Hepatocyte (in vitro differentiated cells): Measurements from ENCODE around the gene SLCO2A1. TPM values are rescaled to one million over a fixed set of nuclear protein-coding genes. Genes with fewer than 3 reads are reported as not detected.

Experiments
- DNase-seq: peaks from one replicate; pipeline ENCODE4 v3.0.0-alpha.2; 2016; ENCODE audit warnings: low spot score
- H2AFZ ChIP-seq: fragments of 200-600 bp; sonication (generic); 2 replicates; pipeline ENCODE4 v1.6.0; 2016; ENCODE audit warnings: antibody characterized with exemption, mild to moderate bottlenecking
- H3K27ac ChIP-seq: fragments of 200-600 bp; sonication (generic); 2 replicates; pipeline ENCODE4 v1.5.1; 2016; ENCODE audit warnings: mild to moderate bottlenecking
- H3K27me3 ChIP-seq: fragments of 200-600 bp; sonication (generic); 2 replicates; pipeline ENCODE4 v1.6.1; 2016
- H3K36me3 ChIP-seq: fragments of 200-600 bp; sonication (generic); replicated peaks from 2 replicates; pipeline ENCODE4 v1.5.1; 2016; ENCODE audit warnings: low read depth; ENCODE audit not compliant: insufficient read depth
- H3K4me1 ChIP-seq: fragments of 200-600 bp; sonication (generic); 2 replicates; pipeline ENCODE4 v1.5.1; 2016; ENCODE audit warnings: mild to moderate bottlenecking, moderate library complexity; ENCODE audit not compliant: insufficient read depth
- H3K4me2 ChIP-seq: fragments of 200-600 bp; sonication (generic); 2 replicates; pipeline ENCODE4 v1.6.0; 2016
- H3K4me3 ChIP-seq: fragments of 200-600 bp; sonication (generic); 2 replicates; pipeline ENCODE4 v1.5.1; 2016; ENCODE audit warnings: mild to moderate bottlenecking
- H3K79me2 ChIP-seq: fragments of 200-600 bp; sonication (generic); 2 replicates; pipeline ENCODE4 v1.6.0; 2017; ENCODE audit warnings: mild to moderate bottlenecking
- H3K9me2 ChIP-seq: fragments of 200-600 bp; sonication (generic); replicated peaks from 2 replicates; pipeline ENCODE4 v1.6.0; 2017; ENCODE audit warnings: mild to moderate bottlenecking; ENCODE audit not compliant: insufficient read depth
- H3K9me3 ChIP-seq: fragments of 200-600 bp; sonication (generic); 2 replicates; pipeline ENCODE4 v1.5.1; 2016; ENCODE audit warnings: low read depth, mild to moderate bottlenecking
- H4K20me1 ChIP-seq: fragments of 200-600 bp; sonication (generic); 2 replicates; pipeline ENCODE4 v1.6.0; 2016; ENCODE audit warnings: mild to moderate bottlenecking; ENCODE audit not compliant: insufficient read depth, poor library complexity, severe bottlenecking
- EZH2 ChIP-seq: fragments of 200-600 bp; sonication (generic); IDR thresholded peaks from 2 replicates; pipeline ENCODE4 v1.6.1; 2016; ENCODE audit warnings: antibody characterized with exemption, mild to moderate bottlenecking, borderline replicate concordance
- EZH2phosphoT487 ChIP-seq: fragments of 200-600 bp; sonication (generic); IDR thresholded peaks from one replicate; pipeline ENCODE4 v1.6.1; 2018; ENCODE audit warnings: antibody characterized with exemption, mild to moderate bottlenecking, low read depth, moderate library complexity; ENCODE audit not compliant: unreplicated experiment, severe bottlenecking
- WGBS: methylation state at CpG from one replicate; pipeline ENCODE4 v1.1.6; 2016; ENCODE audit warnings: low lambda C conversion rate; ENCODE audit errors: missing lambda C conversion rate; 5-methylcytosine and 5-hydroxymethylcytosine counted together
- polyA plus RNA-seq: library from polyadenylated mRNA; unstranded; fragments of >200 nt; fragmentation: Nextera tagmentation; extraction: Ambion mirVana; gene quantifications from 2 replicates; pipeline ENCODE4 v1.2.1, GENCODE V29; 2016
- total RNA-seq: library from RNA; depleted of rRNA; stranded (reverse); fragments of >200 nt; gene quantifications from 2 replicates; pipeline ENCODE4 v1.2.3, GENCODE V29; 2014
- TF ChIP-seq, protein P1 (sequence below): fragments of 200-600 bp; sonication (generic); IDR thresholded peaks from 2 replicates; pipeline ENCODE4 v1.5.1; 2016; ENCODE audit warnings: antibody characterized with exemption, mild to moderate bottlenecking; ENCODE audit not compliant: poor library complexity

The SLCO2A1 gene
- total and polyA plus RNA-seq, 2 experiments from 2014 or later: 2.3 to 8.4 TPM

DNA sequence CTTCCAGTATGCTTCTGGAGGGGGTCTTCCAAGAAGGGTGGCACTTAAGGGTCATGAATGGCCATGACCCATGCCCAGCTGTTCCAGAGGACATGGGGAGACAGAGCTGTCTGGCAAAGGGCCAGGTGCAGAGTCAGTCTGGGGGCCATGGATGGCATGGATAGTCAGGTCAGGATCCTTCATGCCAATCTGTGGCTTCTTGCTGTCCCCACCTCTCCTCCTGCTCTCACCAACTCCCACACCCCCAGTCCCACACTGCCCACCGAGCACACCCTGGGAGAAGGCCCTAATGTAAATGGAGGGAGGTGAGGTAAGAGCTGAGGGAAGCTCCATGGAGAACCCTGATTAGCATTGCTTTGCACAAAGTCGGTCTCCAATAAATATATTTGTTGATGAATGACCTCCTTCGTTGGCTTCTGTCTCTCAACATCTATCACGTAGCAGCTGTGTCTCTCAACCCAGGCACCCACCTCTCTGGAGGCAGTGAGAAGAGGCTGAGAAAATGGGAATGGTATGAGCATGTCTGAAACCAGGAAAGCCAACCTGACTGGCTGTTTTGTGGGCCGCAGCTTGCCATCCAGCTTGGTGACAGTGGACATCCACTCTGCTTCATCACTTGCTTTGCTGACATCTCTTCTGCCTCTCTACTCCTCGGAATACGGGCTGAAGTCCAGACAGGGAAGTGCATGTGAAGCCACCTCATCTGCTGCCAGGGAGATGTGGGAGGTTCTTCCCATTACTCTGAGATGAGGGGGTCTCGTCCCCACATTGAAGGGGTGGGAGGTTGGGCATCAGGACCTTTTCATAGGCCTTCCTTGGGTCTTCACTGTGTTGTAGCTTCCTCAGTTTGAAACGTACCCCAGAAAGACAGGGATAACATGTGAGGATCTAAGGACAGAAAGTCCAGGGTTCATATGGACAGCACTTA, 96.4 kb downstream of the SLCO2A1 start:
- H3K36me3 ChIP-seq: no peaks in the 10 kb centered on the region
- no peaks in the 10 kb centered on the region for H3K79me2 ChIP-seq
- WGBS: 95% methylated on average over 9 of the region's 9 CpGs
- H3K9me3 ChIP-seq: no peaks in the 10 kb centered on the region
- H2AFZ ChIP-seq: no peak overlapping the region
- H3K27me3 ChIP-seq: no peaks in the 10 kb centered on the region
- H3K4me1 ChIP-seq: peaks cover 3% of the 10 kb centered on the region
- H3K27ac ChIP-seq: no peak overlapping the region
- DNase-seq: no peak
- H3K4me2 ChIP-seq: no peak overlapping the region
- H4K20me1 ChIP-seq: no peaks in the 10 kb centered on the region
- H3K4me3 ChIP-seq: no peak overlapping the region
- TF ChIP-seq, protein P1, sequence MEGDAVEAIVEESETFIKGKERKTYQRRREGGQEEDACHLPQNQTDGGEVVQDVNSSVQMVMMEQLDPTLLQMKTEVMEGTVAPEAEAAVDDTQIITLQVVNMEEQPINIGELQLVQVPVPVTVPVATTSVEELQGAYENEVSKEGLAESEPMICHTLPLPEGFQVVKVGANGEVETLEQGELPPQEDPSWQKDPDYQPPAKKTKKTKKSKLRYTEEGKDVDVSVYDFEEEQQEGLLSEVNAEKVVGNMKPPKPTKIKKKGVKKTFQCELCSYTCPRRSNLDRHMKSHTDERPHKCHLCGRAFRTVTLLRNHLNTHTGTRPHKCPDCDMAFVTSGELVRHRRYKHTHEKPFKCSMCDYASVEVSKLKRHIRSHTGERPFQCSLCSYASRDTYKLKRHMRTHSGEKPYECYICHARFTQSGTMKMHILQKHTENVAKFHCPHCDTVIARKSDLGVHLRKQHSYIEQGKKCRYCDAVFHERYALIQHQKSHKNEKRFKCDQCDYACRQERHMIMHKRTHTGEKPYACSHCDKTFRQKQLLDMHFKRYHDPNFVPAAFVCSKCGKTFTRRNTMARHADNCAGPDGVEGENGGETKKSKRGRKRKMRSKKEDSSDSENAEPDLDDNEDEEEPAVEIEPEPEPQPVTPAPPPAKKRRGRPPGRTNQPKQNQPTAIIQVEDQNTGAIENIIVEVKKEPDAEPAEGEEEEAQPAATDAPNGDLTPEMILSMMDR: no peak
- TF ChIP-seq EZH2 (no peak), EZH2phosphoT487 (no peak)
- H3K9me2 ChIP-seq: no peaks in the 10 kb centered on the region

DNA sequence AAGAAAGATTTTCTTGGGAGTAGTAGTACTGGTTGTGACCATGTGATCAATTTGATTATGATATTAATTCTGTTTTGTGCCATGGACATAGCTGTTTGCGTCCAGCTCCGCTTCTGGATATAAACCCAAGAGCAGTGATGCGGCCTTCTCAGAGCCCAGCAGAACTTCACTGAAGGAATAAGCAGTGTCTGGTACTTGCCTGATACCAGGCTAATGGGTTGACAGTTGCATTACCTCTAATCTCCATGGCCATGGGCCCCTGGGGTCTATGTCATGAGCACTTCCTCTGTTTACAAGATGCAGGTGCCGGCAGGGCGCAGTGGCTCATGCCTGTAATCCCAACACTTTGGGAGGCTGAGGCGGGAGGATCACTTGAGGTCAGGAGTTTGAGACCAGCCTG, 97.7 kb downstream of the SLCO2A1 start:
- Histone ChIP-seq H3K27me3 (no peaks in the 10 kb centered on the region), H3K9me2 (no peaks in the 10 kb centered on the region), H3K4me1 (peaks cover 6% of the 10 kb centered on the region), H3K4me3 (no peak overlapping the region), H3K36me3 (no peaks in the 10 kb centered on the region), H4K20me1 (no peaks in the 10 kb centered on the region), H3K79me2 (no peaks in the 10 kb centered on the region), H3K27ac (no peak overlapping the region), H3K9me3 (no peaks in the 10 kb centered on the region), H3K4me2 (no peak overlapping the region), H2AFZ (no peak overlapping the region)
- TF ChIP-seq EZH2: no peak
- TF ChIP-seq EZH2phosphoT487: no peak
- TF ChIP-seq, protein P1: no peak
- WGBS: 95% methylated on average over 6 of the region's 6 CpGs
- DNase-seq: no peak

DNA sequence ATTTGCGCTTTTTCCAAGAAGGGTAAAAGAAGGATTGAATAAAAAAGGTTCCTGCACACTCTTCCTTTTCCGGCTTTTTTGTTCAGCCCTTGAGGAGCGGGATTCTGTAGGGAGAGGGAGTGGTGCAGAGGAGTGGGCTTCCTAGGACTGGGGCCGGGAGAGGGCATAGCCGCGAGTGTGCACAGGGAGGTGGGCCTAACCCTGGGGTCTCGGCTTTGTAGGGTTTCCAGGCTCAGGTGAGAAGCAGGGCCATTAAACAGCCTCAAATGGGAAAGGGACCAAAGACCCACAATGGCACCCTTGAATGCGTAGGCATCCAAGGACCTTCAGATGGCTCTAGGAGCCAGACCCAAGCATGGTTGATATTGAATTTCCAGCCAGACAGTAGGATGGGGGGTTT, 98.6 kb downstream of the SLCO2A1 start:
- 93% methylated on average over 8 of the region's 8 CpGs for WGBS
- no peak for DNase-seq

More for the DNA sequence above, 98.6 kb downstream of the SLCO2A1 start:
- Histone ChIP-seq H3K27me3 (no peaks in the 10 kb centered on the region), H3K36me3 (no peaks in the 10 kb centered on the region), H3K4me2 (no peak overlapping the region), H3K4me3 (no peak overlapping the region), H3K27ac (no peak overlapping the region), H3K4me1 (peaks cover 7% of the 10 kb centered on the region), H3K79me2 (no peaks in the 10 kb centered on the region), H4K20me1 (no peaks in the 10 kb centered on the region), H3K9me3 (no peaks in the 10 kb centered on the region), H2AFZ (no peak overlapping the region), H3K9me2 (no peaks in the 10 kb centered on the region)
- no peak for TF ChIP-seq EZH2phosphoT487
- TF ChIP-seq EZH2: no peak
- TF ChIP-seq, protein P1: no peak
